Stimulated activated CD8-positive, alpha-beta memory T cell treated with anti-CD3 and anti-CD28 coated beads, Interleukin-12 subunit alpha, Interleukin-12 subunit beta, amount 100 ng/mL, for 4 hours (primary cell): Measurements from ENCODE around the gene BCL7B.
A peak's percentile ranks its signal among the peaks of the same experiment; 100 is the strongest.
"Not testable (repeated sequence)": the region's sequence is repeated elsewhere in the genome, so short reads cannot be mapped to it uniquely, and the experiment has no call there.

Experiments used
- DNase-seq: peaks from one replicate; pipeline ENCODE4 v3.0.0-alpha.2; 2020; ENCODE audit warnings: low read depth

BCL7B gene

GRCh38 chr7:73535918-73536317 lies 21.6 kb downstream of the BCL7B start:
- DNase-seq, result not testable (repeated sequence)

- no peak for DNase-seq
Measured at GRCh38 chr7:73533742-73534141, 23.7 kb downstream of the BCL7B start.

GRCh38 chr7:73532224-73532623 lies 25.3 kb downstream of the BCL7B start:
- DNase-seq, result no peak

GRCh38 chr7:73530800-73531199 lies 26.7 kb downstream of the BCL7B start:
- no peak for DNase-seq

- no peak for DNase-seq
Measured at GRCh38 chr7:73526896-73527821, 30.3 kb downstream of the BCL7B start.

DNA sequence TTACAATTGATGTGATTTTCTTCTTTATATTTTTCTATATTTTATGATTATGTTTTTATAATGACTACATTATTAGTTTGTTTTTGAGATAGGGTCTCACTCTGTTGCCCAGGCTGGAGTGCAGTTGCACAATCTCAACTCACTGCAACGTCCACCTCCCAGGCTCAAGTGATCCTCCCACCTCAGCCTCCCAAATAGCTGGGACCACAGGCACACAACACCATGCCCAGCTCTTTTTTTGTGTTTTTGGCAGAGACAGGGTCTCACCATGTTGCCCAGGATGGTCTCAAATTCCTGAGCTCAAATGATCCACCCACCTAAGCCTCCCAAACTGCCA lies 31.4 kb downstream of the BCL7B start:
- not testable (repeated sequence) for DNase-seq

DNA sequence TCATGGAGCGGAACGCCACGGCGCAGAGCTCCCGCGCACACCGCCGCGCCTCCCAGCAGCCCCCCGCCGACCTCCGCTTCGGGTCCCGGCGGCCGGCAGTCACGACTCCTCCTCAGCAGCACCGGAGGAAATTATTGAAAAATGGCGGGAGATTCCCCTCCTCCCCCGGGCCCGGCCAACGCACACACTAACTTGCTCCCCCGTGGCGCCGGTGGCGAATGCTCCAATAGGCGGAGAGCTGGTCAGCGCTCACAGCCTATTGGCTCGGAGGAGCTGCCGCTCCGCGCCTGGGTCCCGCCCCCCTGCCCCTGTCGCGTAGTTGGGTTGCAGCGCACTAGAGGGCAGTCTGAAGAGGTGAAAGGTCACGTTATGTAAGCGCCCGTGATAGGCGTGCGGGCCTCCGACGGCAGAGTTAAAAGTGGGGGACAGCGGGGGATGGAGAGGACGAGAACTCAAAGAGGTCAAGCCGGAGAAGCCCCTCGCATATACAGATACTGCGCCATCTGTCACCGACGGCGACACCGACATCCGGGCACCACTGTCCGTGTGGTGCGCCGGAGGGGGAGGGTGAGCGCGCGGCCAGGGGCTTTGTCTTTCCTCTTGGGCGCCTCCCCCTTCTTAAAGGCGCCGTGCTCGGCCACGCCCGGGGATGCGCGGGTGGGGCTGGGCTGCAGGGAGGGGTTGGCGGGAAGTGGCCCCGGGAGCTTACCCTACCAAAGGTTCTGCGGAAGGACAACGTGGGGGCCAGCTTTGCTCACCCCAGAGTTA lies 35.2 kb downstream of the BCL7B start, which contains the start of gene BAZ1B:
Gene BAZ1B (minus strand): TSS at position 189 of the 768 bp plus-strand sequence. CDS start 360 bp downstream, outside the sequence.
- peak; percentile 96 for DNase-seq

DNA sequence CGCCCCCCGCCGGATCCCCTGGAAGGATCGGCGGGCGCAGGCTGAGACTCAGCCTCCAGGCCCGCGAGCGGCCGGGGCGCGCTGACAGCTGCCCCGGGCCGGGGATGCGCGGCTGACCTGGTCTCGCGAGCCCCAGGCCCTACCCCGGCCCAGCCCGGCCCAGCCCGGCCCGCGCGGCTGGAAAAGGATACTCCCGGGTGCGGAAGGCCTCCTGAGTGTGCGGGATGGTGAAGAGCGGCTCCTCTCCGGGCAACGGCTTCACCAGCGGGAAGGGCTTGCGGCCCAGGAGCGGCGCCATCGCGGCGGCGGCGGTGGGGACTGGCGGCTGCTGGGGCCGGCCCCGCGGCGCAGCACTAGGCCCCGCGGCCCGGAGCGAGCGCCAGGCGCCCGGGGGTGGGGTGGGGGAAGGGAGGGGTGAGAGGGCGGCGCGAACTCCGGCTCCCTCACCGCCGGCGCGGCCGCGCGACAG lies 35.8 kb downstream of the BCL7B start:
- no peak for DNase-seq

GRCh38 chr7:73520673-73521635 lies 36.5 kb downstream of the BCL7B start:
- DNase-seq, result no peak

DNA sequence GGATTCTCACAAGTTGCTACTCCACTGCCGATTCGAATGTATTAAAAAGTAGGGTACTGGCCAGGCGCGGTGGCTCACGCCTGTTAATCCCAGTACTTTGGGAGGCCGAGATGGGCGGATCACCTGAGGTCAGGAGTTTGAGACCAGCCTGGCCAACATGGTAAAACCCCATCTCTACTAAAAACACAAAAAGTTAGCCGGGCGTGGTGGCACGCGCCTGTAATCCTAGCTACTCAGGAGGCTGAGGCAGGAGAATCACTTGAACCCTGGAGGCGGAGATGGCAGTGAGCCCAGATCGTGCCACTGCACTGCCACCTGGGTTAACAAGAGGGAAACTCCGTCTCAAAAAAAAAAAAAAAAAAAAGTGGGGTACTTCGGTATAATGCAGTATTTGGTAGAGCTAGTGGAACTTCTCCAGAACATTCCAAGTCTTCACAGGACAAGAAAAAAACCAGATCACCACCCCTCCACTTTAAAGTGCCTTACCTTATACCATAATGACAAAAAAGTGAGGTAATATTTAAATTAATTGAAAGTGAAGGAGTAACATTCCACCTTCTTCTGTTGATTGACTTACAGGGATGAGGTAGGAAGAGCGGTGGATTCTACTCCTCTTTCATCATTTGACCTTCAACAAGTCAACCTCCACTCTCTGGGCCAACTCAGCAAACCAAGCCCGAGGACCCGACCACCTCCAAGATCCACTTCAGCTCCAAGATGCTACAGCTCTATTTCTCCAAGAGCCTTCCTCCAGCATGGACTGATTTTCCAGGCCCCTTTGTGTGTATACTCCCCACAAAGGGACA lies 37.4 kb downstream of the BCL7B start:
- no peak for DNase-seq

GRCh38 chr7:73518470-73518869 lies 39.0 kb downstream of the BCL7B start:
- DNase-seq, result no peak

DNA sequence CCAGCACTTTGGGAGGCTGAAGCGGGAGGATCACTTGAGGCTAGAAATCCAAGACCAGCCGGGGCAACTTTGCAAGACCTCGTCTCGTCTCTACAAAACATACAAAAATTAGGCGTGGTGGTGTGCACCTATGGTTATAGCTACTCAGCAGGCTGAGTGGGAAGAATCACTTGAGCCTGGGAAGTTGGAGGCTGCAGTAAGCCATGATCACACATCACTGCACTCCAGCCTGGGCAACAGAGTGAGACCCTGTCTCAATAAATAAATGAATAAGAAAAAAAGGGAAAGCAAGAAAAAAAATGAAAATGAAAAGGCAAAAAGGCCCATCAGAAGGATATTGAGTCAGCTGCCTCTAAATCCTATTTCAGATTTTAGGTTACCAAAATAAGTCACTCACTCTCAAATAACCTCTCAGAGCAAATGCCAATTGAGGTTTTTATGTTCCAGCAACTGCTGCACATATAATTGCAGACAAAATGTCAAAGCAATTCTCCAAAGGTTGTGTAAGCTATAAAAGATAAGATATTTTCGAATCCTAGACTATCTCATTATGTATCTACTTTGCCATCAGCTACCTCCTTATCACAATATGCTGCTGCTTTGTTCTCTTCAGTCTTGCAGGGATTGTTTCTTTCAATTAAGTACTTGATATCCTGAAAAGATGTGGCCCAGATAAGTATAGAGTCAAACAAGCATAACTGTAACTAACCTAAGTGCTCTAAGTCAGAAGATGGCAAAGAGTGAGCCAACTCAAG lies 40.1 kb downstream of the BCL7B start:
- no peak for DNase-seq

- DNase-seq, result no peak
Measured at GRCh38 chr7:73515178-73515577, 42.3 kb downstream of the BCL7B start.

DNA sequence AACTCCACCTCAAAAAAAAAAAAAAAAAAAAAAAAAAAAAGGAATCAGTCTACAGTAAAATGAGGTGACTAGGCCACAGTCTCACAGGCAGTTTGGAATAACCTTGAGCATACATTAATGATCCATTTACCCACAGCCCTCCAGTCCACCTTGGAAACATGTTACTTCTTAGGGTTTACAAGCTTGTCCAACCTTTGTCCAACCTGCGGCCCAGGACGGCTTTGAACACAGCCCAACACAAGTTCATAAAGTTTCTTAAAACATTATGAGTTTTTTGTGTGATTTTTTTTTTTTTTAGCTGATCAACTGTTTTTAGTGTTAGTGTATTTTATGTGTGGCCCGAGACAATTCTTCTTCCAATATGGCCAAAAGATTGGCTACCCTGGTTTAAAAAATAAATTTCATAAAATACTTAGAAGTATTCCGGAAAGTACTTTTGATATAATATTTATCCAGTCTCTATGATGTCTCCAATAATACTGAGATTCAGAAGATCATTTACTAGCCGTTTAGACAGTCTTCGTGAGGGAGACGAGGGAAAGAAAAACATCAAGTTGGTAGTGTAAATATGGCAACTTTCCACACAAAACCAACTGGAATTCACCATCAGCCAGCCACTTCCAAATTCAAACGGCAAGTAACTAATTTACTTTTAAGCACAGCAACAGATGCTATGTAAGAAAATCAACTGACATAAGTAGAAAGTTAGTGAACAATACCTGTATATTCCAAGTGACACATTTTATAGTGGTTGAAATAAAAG lies 45.3 kb downstream of the BCL7B start:
- no peak for DNase-seq

DNA sequence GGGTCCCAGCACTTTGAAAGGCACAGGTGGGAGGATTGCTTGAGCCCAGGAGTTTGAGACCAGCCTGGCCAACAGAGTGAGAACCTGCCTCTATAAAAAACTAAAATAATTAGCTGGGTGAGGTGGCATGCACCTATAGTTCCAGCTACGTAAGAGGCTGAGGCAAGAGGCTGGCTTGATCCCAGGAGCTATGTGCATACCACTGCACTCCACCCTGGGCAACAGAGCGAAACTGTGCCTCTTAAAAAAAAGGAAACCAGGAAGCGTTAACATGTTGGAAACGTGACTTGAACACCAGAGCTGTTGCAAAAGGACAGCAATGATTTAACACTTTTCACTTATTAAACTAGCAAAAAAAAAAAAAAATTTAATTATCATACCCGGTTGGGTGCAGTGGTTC lies 48.0 kb downstream of the BCL7B start:
- no peak for DNase-seq

GRCh38 chr7:73507556-73507955 lies 49.9 kb downstream of the BCL7B start:
- no peak for DNase-seq

DNA sequence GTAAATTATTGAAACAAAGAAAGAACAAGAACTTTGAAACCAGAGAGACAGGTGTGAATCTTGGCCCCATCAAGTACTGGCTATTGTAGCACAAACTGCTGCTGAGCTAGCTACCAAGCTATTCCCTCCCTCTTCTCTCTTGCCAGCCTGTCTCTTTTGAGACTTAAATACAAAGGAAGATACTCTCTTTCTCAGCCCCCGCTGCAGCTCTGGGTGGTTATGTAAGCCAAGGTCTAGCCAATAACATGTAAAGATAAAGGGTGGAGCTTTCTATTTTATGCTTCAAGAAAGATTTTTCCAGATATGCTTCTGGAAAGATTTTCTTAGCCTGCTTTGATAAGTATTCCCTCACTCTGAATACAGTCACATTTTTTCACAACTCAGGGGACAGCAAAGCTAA lies 52.6 kb downstream of the BCL7B start:
- DNase-seq, result no peak

DNA sequence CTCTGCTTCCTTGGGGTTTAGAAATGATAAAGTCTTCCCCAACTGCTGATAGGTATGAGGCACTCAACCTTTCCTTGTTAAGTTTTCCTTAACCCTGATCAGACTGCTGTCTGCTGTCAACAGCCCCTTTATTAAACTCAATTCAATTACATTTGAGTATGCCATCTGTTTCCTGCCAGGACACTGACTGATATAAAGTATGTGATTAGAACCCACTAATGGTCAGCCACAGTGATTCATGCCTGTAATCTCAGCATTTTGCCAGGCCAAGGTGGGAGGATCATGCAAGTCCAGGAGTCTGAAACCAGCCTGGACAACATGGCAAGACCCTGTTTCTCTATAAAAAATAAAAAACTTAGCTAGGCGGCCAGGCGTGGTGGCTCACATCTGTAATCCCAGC lies 53.5 kb downstream of the BCL7B start:
- no peak for DNase-seq

DNA sequence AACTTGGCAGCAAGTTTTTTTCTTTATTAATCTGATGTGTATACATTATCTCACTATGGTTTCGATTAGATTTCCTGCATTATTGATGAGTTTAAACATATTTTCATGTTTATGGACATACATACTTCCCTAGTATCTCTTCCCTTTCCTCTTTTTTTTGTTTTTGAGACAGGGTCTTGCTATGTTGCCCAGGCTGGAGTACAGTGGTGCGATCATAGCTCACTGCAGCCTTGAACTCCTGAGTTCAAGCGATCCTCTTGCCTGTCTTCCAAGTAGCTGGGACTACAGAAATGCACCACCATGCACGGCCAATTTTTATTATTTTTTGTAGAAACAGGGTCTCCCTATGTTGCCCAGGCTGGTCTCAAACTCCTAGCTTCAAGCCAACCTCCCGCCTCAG lies 54.3 kb downstream of the BCL7B start:
- no peak for DNase-seq

GRCh38 chr7:73496626-73497025 lies 60.9 kb downstream of the BCL7B start:
- DNase-seq, result no peak
